GM12874 (cell line): ENCODE data around the gene BNC2.

ENCODE experiments used
- TF ChIP-seq, protein P1 (sequence below): IDR thresholded peaks from 2 replicates; pipeline ENCODE4 v1.5.1; 2011; ENCODE audit warnings: low read depth, mild to moderate bottlenecking, control low read depth, low read length, moderate library complexity; ENCODE audit not compliant: insufficient read depth

BNC2 gene

DNA sequence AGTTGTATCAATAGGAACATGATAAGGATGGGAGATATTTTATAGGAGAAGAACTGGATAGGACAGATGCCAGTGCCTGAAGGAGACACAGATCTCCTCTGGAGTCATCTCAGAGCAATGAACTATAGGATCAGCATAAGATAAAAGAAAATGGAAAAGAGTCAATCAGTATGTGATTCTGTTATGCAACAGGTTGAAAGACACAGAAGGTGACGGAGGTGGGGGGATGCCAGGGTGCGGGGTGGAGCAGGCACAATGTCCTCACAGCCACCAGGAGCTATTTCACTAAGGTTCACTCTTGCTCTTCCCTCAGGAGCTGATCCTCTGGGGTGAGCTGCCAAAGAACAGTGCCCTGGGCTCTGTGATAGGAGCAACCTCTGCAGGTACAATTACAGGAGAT is 179.8 kb downstream of the BNC2 start:
- TF ChIP-seq, protein P1, sequence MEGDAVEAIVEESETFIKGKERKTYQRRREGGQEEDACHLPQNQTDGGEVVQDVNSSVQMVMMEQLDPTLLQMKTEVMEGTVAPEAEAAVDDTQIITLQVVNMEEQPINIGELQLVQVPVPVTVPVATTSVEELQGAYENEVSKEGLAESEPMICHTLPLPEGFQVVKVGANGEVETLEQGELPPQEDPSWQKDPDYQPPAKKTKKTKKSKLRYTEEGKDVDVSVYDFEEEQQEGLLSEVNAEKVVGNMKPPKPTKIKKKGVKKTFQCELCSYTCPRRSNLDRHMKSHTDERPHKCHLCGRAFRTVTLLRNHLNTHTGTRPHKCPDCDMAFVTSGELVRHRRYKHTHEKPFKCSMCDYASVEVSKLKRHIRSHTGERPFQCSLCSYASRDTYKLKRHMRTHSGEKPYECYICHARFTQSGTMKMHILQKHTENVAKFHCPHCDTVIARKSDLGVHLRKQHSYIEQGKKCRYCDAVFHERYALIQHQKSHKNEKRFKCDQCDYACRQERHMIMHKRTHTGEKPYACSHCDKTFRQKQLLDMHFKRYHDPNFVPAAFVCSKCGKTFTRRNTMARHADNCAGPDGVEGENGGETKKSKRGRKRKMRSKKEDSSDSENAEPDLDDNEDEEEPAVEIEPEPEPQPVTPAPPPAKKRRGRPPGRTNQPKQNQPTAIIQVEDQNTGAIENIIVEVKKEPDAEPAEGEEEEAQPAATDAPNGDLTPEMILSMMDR, result no peak

DNA sequence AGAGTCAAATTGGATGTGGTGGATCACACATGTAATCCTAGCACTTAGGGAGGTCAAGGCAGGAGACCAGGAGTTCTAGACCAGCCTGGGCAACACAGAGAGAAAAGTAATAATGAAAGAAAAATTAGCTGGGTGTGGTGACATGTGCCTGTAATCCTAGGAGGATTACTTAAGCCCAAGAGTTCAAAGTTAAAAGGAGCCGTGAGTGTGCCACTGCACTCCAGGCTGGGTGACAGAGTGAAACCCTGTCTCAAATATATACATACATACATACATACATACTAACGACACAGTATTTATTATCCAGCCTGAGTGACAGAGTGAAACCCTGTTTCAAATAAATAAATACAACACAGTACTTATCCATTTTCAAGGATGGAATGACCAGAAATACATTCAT is 180.3 kb downstream of the BNC2 start:
- TF ChIP-seq, protein P1, result no peak

DNA sequence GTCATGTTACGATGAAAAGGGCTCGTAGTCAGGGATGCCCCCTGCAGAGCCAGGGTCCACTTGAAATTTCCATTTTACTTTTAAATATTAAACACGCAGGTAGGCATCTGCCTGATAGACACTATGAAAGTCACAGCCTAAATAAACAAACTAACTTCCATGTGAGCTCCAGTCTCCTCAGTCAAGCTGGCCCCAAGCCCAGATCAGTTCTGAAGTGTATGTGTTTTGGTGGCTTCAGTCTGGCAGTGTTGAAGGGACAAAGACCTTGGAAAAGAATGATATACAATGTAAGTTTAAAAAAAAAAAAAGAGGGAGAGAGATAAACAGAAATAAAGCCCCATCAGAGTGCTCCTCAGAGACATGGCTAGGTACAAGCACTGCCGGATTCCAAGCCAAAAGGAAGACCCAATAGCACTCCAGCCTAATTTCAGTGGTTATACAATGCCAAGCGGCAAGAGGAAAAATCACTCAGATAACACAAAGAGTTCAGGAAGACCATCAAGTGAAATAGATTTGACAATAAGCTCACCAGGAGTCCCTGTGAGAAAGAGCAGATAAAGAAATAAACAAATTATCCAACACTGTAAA is 181.0 kb downstream of the BNC2 start:
- TF ChIP-seq, protein P1, result no peak

DNA sequence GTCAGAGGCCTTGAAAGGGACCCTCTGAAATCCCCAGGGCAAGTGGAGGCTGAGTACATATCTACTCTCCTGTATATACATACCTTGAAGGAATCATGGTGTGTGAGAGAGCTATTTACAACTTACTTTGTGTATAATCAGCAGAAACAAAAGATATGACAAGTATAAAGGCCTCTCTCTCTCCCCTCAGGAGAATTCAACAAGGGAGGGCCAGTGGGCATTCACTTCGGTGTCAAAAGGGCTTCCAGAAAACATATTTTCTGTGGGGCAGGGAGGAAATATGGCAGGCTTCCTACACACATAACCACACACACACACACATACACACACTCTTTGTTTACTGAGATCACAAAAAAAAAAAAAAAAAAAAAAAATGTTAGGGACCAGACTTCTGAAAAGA is 181.7 kb downstream of the BNC2 start:
- TF ChIP-seq, protein P1, result no peak

DNA sequence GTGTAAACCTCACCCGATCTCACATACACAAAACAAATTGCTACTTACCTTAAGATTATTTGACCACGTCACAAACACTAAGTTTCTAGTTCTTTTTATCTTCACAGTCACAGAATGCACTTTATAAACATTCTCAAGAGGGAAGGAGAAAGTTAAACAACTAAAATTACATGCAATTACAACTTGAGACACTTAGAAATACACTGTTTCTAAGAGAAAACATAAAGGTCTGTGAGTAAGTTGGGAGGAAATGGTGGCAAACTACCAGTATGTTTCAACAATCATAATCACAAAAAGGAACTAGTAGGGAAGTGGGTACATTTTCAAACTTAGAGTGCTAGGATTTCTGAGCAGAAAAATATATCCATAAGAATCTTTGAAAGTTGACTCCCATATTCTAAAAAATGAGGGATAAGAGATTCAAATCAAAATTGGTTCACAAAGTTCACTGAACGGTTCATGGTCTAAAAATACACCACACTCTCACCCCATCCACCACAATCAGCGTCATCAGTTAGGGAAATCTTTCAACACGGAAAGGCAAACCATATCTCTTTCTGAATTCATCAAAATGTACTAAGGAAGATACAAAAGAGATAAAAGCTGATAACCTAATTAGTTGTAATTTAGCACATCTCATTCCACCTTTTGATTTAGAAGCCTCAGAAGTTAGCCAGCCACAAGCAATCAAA is 182.6 kb downstream of the BNC2 start:
- TF ChIP-seq, protein P1, result no peak

DNA sequence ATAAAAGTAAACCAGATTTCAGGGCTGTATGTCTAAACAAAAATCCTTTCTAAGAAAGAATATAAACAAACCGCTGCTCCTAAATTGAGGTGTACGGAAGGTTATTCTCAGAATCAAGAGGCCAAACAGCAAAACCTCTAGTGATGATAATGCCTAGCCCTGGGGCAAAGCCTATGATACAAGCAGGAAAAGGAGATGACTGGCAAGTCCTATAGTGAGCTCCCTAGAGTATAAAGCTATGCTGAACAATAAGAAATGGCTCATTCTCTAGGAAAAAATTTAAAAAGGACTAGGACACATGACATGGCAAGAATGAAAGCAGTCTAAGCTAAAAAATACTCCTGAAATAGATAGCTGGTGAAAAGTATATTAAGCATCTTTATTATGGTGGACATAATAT is 187.1 kb downstream of the BNC2 start:
- TF ChIP-seq, protein P1, result no peak

DNA sequence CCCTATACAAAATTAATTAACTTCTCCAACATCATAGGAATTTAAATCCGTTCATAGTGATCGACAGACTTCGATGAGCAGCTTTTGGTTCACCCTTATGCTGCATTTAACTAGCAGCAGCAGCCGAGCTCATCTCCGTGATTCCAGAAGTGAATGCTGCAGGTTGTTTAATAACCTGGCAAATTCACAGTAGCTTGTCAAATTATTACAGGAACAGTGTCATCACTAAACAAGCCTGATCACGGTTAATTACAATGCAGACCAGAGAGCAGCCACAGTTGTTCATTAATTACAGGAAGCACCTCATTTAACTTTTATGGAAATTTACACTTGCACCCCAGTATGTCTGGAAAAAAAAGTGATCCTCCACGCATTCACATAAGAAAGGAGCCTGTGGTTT is 188.2 kb downstream of the BNC2 start:
- TF ChIP-seq, protein P1, result no peak
